HG03342 (cell line): ENCODE data around the gene RPRD2.
"Not testable (repeated sequence)": the region's sequence is repeated elsewhere in the genome, so short reads cannot be mapped to it uniquely, and the experiment has no call there.

Experiments used
- ATAC-seq: cut with Tn5 transposase; IDR thresholded peaks from one replicate; pipeline ENCODE4 v1.9.1; 2021; ENCODE audit warnings: mild to moderate bottlenecking, moderate library complexity; ENCODE audit not compliant: unreplicated experiment

The RPRD2 gene

DNA sequence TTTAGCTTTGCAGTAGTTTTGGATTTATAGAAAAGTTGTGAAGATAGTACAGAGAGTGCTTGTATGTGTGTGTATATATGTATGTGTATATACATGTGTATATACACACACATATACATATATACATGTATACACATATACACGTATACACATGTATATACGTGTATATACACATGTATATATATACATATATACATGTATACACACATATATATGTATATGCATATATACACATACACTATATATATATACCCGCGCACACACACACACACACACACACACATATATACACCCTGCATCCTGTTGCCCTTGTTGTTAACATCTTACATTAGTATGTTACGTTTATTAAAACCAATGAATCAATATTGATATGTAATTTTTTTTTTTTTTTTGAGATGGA, 24.3 kb downstream of the RPRD2 start:
- no peak for ATAC-seq

DNA sequence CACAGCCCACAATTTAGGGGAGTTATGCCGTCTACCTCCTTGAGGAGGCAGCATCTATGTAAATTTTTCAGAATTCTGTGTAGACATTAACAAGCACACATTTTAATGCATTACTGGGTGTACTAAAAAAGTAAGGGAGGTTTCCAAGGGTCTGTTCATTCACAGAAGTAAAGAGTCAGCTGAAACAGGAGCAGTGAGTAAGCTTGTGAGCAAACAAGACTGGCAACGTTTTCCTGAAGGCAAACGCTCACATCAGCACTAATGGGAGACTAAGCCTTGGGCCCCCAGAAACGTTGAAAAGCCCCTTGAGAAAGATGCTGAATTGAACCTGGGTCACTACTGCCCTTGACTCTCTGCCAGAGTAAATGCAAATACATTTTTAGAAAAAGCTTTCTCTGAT, 25.7 kb downstream of the RPRD2 start:
- no peak for ATAC-seq

DNA sequence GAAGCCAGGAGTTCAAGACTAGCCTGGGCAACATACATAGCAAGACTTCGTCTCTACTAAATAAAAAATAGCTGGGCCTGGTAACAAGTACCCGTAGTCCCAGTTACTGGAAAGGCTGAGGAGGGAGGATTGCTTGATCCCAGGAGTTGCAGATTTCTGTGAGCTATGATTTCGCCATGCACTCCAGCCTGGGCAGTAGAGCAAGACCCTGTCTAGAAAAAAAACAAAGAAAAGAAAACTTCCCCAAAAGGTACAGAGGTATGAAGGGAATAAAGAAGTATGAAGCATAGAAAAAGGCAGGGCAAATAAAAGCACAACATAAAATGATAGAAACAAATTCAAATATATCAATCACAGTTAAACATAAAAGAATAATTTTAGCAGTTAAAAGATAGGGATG, 28.7 kb downstream of the RPRD2 start:
- ATAC-seq, result no peak

DNA sequence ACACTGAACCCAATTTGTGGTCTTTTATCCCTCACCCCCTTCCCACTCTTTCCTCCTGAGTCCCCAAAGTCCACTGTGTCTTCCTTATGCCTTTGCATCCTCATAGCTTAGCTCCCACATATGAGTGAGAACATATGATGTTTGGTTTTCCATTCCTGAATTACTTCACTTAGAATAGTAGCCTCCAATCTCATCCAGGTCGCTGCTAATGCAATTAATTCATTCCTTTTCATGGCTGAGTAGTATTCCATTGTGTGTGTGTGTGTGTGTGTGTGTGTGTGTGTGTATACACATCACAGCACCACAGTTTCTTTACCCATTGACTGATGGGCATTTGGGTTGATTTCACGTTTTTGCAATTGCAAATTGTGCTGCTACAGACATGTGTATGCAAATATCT, 31.2 kb downstream of the RPRD2 start:
- not testable (repeated sequence) for ATAC-seq

DNA sequence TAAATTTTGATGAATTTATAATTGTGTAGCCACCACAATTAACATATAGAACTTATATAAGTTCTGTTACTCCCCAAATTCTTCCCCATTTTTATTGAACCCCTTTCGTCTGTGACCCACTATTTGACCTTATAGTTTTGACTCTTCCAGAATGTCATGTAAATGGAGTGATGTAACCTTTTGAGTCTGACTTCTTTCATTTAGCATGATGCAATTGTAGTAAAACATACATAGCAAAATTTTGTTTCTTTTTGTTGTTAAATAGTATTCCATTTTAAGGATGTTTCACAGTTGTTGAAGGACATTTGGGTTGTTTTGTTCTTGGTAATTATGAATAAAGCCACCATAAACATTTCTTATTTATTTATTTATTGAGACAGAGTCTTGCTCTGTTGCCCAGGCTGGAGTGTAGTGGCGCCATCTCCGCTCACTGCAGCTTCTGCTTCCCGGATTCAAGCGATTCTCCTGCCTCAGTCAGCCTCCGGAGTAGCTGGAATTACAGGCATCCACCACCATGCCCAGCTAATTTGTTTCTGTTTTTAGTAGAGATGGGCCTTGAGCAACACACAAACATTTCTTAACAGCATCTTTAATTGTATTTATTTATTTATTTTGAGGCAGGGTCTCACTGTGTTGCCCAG, 33.6 kb downstream of the RPRD2 start:
- ATAC-seq, result no peak

DNA sequence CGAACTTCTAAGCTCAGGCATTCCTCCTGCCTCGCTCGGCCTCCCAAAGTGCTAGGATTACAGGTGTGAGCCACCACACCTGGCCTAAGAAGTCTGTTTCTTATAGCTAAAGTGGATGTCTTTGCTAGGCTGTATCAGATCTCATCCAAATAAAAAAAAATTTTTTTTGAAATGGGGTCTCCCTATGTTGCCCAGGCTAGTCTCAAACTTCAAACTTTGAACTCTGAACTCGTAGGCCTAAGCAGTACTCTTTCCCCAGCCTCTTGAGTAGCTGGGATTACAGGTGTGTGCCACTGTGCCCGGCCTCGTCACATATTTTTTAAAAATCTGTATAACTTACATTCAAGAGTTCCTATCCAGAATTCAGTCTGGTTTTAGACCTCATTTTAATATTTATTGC, 40.5 kb downstream of the RPRD2 start:
- ATAC-seq, result no peak

DNA sequence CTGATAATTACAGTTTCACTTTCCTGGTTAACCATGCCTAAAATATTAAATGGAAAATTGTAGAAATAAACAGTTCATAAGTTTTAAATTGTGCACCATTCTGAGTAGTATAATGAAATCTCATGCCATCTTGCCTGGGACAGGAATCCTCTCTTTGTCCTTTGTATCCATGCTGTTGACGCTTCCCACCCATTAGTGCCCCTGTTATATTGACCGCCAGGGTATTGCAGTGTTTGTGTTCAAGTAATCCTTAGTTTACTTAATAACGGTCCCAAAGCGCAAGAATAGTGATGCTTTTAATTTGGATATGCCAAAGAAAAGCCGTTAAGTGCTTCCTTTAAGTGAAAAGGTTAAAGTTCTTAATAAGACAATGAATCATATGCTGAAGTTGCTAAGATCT, 41.7 kb downstream of the RPRD2 start:
- ATAC-seq, result no peak

DNA sequence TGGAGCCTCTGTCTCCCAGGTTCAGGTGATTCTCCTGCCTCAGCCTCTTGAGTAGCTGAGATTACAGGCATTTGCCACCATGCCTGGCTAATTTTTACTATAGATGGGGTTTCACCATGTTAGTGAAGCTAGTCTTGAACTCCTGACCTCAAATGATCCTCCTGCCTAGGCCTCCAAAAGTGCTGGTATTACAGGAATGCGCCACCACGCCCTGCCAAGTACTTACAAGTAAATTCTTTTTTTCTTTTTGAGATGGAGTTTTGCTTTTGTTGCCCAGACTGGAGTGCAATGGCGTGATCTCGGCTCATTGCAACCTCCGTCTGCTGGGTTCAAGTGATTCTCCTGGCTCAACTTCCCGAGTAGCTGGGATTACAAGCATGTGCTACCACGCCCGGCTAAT, 42.5 kb downstream of the RPRD2 start:
- ATAC-seq, result no peak

DNA sequence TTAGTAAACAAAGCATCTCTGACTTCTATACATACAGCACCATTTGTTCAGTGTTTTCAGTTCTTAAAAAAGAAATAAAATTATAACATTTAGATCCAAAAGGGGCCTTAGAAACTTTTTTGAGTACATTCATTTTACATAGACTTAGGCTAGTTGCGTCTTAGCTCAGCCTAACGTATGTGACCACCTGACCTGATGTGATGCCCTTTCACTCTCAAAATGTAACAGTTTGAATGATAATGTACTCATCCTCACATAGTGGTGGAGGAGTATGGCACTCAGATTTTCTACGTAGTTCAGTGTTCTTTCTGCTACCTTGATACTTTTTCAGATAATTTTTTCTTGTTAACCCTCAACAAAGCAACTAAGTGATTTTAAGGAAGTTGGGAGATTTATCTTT, 43.4 kb downstream of the RPRD2 start:
- no peak for ATAC-seq

DNA sequence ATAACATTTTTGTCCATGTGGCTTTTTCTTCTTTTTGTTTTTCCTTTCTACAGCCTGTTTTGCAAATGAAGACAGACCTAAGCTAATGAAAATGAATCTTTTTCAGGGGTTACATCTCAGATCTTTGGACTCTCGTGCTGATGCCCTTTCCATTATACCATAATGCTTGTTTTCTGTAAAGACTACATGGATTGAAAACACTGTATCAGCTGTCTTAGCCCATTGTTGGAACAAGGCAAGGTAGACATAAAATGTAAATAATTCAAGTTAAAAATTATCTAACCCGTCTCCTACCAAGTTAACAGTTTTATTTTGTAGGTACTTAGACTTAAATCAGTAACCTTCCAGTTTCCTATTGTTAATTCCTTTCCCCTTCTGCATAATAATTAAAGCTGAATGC, 44.9 kb downstream of the RPRD2 start:
- no peak for ATAC-seq

DNA sequence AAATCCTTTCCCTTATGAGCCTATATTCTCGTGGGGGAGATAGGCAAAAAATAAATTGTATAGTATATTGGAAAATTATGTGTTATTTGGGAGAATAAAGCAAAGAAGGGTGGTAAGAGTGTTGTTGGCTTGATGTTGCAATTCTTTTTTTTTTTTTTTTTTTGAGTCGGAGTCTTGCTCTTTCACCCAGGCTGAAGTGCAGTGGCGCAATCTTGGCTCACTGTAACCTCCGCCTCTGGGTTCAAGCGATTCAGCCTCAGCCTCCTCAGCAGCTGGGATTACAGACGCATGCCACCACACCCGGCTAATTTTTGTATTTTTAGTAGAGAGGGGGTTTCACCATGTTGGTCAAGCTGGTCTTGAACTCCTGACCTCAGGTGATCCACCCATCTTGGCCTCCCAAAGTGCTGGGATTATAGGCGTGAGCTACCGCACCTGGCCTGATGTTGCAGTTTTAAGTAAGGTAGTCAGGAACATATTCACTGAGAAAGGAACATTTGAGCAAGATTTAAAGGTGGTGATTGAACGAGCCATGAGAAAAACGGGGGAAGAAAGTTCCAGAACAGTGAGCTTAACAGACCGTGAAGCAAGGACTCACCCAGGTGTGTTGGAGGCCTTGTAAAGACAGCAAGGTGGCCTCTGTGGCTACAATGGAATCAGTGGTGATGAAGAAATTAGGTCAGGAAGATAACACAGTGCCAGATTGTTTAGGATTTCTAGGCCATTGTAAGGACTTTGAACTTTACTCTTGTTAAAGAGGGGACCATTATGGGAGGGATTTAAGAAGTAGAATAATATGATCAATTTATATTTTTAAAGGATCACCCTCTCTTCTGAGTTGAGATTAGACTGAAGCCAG, 45.8 kb downstream of the RPRD2 start:
- no peak for ATAC-seq

DNA sequence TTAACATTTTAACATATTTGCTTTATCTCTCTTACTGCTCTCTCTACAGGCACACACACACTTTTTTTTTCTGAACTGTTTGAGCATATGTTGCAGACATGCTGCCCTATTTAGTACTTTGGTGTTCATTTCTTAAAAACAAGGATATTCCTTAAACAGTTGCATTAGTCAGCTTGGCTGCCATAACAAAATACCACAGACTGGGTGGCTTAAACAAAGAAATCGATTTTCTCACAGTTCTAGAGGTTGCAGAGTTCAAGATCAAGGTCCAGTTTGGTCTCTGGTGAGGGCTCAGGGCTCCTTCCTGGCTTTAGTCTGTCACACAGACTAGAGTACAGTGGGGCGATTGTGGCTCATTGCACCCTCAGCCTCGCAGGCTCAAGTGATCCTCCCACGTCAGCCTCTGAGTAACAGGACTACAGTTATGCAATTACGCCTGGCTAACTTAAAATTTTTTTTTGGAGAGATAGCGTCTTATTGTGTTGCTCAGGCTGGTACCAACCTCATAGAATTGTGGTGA, 46.7 kb downstream of the RPRD2 start:
- ATAC-seq, result no peak

DNA sequence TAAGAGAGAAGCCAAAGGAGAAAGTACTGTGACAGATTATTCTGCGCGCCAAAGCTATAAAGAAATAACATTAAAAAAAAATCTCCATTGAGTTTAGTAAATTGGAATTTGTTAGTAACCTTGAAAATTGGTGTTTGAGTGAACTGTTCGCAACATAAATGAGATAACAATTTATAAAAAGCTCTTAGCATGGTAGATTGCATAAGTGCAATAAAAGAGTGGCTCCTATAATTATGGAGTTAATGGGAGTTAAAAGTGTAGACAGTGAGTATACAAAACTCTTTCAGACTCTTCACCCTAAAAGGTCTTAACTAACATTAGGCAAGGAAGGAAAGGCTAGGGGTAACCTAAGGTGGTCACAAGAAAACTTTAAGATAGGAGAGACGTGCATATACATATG, 50.6 kb downstream of the RPRD2 start:
- ATAC-seq, result no peak

DNA sequence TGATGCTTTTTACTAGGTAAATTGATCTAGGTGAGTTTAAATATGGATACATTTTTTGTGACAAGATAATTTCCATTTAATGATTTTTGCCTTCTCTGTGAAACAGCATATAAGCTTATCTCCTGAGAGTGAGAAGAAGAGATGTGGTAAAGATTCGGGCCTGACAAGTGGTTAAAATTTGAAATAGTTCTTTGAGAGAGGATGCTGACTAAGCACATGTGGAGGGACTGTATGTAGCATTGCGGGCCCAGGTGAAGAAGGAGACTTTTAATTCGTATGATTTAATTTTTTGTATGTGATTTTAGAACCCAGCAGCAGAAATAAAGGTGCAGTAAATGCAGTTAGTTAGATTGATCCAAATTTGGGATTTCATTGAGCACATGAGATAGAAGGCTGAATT, 51.9 kb downstream of the RPRD2 start:
- no peak for ATAC-seq

DNA sequence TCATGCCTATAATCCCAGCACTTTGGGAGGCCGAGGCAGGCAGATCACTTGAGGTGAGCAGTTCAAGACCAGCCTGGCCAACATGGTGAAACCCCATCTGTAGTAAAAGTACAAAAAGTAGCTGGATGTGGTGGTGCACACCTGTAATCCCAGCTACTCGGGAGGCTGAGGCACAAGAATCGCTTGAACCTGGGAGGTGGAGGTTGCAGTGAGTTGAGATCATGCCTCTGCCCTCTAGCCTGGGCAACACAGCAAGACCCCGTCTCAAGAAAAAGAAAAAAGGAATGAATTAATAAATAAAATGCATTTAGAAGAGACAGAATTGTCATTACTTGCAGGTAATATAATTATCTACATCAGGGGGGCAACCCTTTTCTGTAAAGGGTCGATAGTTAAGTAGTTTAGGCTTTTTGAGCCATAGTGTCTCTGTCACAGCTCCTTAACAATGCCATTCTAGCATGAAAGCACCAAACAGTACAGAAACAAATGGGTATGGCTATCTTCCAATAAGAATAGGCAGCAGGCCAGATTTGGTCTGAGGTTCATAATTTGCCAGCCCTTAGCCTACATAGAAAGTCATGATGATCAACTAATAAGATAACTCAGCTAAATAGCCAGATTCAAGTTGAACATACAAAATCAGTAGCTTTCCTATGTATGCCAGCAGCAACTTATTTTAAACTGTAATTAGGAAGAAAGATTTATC, 56.8 kb downstream of the RPRD2 start:
- ATAC-seq, result no peak

DNA sequence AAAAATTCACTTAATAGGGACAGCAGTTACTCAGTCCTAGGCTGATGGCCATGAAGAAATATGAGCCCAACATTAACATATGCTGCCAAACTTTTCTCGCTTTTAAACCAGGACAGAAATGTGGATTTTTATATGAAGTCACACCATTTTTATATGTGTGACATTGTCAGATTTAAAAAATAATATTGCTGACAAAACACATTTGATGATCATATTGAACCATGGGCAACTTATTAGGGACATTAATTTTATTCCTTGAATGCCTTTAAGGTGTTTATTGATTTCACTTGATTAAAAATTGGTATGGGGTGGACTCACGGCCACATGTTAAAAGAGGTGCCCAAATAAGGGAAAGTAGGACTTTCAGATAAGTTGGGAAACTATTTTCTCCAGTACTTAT, 58.6 kb downstream of the RPRD2 start:
- no peak for ATAC-seq

DNA sequence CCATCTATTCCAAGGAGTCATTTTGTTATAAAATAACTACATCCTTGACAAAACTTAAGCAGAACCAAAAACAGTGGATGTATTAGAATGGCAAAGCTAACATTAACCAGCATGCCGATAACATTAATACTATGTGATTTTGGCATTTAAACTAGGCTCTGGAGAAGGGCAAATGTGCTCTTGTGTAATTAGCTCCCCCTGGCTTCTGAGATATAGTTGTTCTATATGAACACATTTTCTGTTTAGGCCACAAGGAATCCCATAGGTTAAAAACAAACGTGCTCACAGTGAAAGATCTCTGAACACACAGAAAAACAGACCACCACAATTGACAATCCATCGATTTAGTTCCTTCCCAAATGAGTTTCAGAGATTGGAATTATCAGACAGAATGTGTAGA, 65.9 kb downstream of the RPRD2 start:
- ATAC-seq, result no peak

DNA sequence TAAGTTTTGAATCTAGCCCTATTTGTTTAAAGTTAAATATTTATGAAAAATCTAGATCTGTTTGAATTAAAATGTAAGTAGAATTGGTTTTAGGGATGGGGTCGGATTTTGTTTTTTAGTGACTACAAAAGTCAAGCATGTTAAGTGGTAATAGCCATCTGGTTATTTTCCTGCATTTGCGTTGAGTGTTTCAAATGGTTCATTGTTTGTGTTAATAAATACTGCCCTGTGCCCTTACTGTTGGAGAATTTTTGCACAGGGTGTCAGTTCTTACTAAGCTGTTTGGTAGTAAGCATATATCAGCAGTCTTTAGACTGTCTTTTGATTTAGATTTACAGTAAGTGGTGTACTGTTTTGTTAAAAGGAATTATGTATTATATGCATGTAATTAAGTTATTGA, 77.2 kb downstream of the RPRD2 start:
- no peak for ATAC-seq

DNA sequence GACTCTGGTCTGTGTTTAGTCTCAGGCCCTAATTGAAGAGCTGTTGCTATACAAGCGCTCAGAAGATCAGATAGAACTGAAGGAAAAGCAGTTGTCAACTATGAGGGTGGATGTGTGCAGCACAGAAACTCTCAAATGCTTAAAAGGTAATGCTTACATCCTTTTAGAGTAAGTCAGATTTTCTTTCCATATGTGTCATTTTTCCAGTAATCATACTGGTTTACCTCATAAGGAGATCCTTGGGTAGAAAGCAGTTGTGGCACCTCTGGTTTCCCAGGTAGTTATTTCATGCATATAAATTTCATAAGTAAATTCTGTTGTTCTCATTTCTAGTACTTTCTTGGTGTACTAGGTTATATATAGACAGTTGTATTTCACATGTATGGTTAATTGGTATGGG, 80.3 kb downstream of the RPRD2 start:
- ATAC-seq, result no peak

DNA sequence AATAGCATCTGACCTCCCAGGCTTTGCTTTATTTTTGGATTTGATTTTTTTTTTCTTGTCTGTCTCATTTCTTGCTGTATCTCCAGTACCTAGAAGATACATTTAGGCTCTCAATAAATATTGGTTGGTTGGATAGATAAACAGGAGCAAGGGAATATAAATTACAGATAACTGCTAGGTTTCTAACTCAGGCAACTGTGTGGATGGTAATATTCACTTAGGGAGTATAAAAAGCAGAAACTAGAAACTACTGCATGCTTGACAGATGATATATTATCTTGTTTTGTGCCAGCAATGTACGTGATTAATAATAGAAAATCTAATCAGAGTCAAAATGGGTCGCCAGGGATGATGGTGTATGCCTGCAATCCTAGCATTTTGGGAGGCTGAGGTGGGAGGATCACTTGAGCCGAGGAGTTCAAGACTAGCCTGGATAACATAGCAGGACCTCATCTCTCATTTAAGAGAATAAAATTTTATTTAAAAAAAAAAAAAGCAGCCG, 92.2 kb downstream of the RPRD2 start:
- ATAC-seq, result no peak

DNA sequence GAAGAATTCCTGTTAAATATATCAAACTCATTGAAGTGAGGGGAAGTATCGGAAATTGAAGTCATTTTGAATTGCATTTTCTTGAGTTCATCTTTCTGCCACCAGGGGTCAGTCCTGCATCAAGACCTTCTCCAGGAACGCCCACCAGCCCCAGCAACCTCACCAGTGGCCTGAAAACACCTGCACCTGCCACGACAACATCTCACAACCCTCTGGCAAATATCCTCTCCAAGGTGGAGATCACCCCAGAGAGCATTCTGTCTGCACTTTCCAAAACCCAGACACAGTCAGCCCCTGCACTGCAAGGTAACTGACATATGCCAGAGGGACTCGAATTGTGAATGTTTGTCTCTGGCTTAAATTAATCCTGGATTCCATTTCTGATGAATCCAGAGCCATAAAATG, 100.5 kb downstream of the RPRD2 start:
- ATAC-seq, result no peak

DNA sequence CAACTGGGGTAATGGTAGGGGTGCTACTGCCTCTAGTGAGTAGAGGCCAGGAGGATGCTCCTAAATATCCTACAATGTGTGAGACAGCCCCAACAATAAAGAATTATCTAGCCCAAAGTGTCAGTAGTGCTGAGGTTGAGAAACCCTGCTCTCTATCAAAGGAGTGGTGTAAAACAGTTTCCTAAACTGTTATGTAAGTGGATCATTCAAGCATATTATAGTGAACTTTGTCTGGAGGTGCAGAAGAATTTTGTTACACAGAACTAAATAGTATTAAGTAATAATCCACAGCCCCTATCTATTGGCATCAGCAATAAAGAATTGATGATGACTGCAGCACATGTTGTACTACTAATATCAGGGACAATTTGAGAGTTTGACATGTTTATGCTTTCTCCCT, 103.0 kb downstream of the RPRD2 start:
- no peak for ATAC-seq
